NOMO-1 treated with dmso at 0.1 percent for 144 hours (cell line): ENCODE results near the gene LRRC74A.
"Not testable (repeated sequence)": the region's sequence is repeated elsewhere in the genome, so short reads cannot be mapped to it uniquely, and the experiment has no call there.

Source experiments
- DNase-seq: peaks from one replicate; lab custom pipeline; 2025; ENCODE audit not compliant: unreplicated experiment; lab: John Stamatoyannopoulos, UW

LRRC74A gene

GRCh38 chr14:76883447-76883846 is 57.2 kb downstream of the LRRC74A start:
- DNase-seq: no peak

- DNase-seq: no peak
Observed at GRCh38 chr14:76884394-76884793, 58.2 kb downstream of the LRRC74A start.

- DNase-seq: no peak
Observed at GRCh38 chr14:76884853-76885276, 58.7 kb downstream of the LRRC74A start.

- no peak for DNase-seq
Observed at GRCh38 chr14:76887191-76887590, 61.0 kb downstream of the LRRC74A start.

GRCh38 chr14:76891391-76891790 is 65.2 kb downstream of the LRRC74A start:
- no peak for DNase-seq

GRCh38 chr14:76894308-76894707 is 68.1 kb downstream of the LRRC74A start:
- no peak for DNase-seq

- not testable (repeated sequence) for DNase-seq
Observed at GRCh38 chr14:76898006-76898405, 71.8 kb downstream of the LRRC74A start.

GRCh38 chr14:76900682-76901081 is 74.5 kb downstream of the LRRC74A start:
- DNase-seq: no peak

GRCh38 chr14:76901171-76902055 is 75.2 kb downstream of the LRRC74A start:
- DNase-seq: no peak

GRCh38 chr14:76902591-76902990 is 76.4 kb downstream of the LRRC74A start:
- no peak for DNase-seq

- DNase-seq: no peak
Observed at GRCh38 chr14:76904100-76904739, 78.0 kb downstream of the LRRC74A start.

GRCh38 chr14:76904740-76905569 is 78.7 kb downstream of the LRRC74A start:
- DNase-seq: peak; percentile 77

GRCh38 chr14:76908834-76909233 is 82.6 kb downstream of the LRRC74A start:
- peak; percentile 73 for DNase-seq

- no peak for DNase-seq
Observed at GRCh38 chr14:76909266-76909665, 83.1 kb downstream of the LRRC74A start.

GRCh38 chr14:76910371-76910890 is 84.2 kb downstream of the LRRC74A start:
- DNase-seq: no peak

- DNase-seq: no peak
Observed at GRCh38 chr14:76911473-76911872, 85.3 kb downstream of the LRRC74A start.

- not testable (repeated sequence) for DNase-seq
Observed at GRCh38 chr14:76914533-76915081, 88.4 kb downstream of the LRRC74A start.

- no peak for DNase-seq
Observed at GRCh38 chr14:76916040-76916715, 90.0 kb downstream of the LRRC74A start.

- no peak for DNase-seq
Observed at GRCh38 chr14:76917158-76917596, 91.0 kb downstream of the LRRC74A start.

GRCh38 chr14:76917745-76918255 is 91.6 kb downstream of the LRRC74A start:
- DNase-seq: no peak
